ENCODE data around the gene METRN.
A peak's percentile ranks its signal among the peaks of the same experiment; 100 is the strongest.
"Not testable (repeated sequence)": the region's sequence is repeated elsewhere in the genome, so short reads cannot be mapped to it uniquely, and the experiment has no call there.

METRN gene

GRCh38 chr16:678209-678857 is 36.6 kb upstream of the METRN start:
- no peak for DNase-seq

DNA sequence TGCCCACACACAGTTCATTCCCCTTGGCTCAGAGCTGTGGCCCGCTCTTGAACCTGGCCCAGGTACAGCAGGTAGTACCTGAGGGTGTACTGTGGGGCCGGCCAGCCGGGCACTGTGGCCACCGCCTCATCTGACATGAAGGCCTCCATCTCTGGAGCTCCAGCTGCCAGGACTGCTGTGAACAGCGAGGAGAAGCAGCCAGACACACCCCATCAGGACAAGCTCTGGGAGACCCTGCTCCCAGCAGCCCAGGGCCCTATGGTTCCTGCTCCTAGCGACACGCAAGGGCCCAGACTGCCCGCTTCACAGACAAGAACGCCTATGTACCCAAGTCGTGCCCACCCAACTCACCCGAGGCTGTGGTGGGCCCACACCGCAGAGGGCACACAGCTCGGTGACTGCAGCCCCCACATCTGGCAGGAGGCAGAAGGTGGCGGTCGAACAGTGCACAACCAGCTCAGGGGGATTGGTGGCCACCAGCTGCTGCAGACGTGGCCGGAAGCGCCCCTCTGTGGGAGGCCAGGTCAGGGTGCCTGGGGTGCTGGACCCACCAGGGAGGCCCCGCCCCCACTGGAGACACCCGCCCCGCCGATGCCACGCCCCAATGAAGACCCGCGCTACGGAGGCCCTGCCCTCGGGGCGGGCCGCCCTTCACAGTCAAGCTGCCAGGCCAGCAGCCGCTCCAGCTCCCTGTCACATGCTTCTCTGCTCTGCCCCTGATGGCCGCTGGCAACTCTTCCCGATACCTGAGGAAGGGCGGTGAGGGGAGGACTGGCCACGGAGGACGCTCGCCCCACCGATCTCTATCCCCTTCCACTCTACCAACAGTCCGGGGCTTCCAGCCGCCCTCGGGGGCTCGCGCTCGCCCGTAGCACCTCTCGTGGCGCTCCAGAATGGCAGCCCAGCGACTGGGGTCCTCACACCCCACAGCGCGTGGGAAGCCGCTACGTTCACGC is 35.8 kb upstream of the METRN start:
- peak; percentile 77 for DNase-seq

- DNase-seq, result peak; percentile 88
Observed at GRCh38 chr16:679814-680624, 34.9 kb upstream of the METRN start, which contains the start of gene STUB1. STUB1 (plus strand) TSS chr16:680410; CDS start chr16:680526, 116 bp downstream.

- DNase-seq, result no peak
Observed at GRCh38 chr16:680625-680945, 34.3 kb upstream of the METRN start.

DNA sequence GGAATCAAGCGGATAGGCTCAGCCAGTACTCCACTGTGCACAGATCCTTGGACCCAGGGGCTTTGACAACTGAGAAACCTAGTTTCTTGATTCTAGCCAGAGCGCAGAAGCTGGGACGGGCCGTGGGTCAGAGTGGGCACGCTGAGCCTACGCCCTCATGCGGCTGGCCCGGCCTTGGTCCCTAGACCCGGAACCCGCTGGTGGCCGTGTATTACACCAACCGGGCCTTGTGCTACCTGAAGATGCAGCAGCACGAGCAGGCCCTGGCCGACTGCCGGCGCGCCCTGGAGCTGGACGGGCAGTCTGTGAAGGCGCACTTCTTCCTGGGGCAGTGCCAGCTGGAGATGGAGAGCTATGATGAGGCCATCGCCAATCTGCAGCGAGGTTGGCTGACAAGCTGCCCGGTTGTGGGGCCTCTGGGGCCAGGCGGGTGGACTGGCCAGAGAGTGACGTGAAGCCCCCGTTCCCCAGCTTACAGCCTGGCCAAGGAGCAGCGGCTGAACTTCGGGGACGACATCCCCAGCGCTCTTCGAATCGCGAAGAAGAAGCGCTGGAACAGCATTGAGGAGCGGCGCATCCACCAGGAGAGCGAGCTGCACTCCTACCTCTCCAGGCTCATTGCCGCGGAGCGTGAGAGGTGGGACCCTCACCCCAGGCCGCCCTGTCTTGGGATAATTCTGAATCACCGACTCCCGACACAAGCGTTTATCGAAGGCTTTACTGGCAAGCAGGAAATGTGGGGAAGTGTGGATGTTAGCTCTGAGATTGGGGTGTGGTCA is 33.8 kb upstream of the METRN start:
- DNase-seq, result no peak

DNA sequence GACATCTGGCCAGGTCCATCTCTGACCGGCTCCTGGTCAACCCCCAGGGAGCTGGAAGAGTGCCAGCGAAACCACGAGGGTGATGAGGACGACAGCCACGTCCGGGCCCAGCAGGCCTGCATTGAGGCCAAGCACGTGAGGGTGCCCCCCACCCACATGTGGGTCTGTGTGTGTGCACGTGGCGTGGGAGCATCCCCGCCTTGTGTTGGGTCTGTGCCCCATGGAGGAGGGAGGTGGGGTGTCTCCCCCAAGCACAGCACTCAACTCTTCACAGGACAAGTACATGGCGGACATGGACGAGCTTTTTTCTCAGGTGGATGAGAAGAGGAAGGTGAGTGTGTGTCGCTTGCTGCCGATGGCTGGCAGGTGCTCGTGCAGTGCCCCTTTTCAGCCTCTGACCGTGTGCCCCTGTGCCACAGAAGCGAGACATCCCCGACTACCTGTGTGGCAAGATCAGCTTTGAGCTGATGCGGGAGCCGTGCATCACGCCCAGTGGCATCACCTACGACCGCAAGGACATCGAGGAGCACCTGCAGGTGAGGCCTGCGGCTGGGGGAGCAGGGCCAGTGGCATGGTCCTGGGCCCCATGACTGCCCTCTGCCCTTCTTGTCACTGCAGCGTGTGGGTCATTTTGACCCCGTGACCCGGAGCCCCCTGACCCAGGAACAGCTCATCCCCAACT is 33.0 kb upstream of the METRN start:
- DNase-seq, result no peak

GRCh38 chr16:682493-683395 is 32.2 kb upstream of the METRN start:
- no peak for DNase-seq

DNA sequence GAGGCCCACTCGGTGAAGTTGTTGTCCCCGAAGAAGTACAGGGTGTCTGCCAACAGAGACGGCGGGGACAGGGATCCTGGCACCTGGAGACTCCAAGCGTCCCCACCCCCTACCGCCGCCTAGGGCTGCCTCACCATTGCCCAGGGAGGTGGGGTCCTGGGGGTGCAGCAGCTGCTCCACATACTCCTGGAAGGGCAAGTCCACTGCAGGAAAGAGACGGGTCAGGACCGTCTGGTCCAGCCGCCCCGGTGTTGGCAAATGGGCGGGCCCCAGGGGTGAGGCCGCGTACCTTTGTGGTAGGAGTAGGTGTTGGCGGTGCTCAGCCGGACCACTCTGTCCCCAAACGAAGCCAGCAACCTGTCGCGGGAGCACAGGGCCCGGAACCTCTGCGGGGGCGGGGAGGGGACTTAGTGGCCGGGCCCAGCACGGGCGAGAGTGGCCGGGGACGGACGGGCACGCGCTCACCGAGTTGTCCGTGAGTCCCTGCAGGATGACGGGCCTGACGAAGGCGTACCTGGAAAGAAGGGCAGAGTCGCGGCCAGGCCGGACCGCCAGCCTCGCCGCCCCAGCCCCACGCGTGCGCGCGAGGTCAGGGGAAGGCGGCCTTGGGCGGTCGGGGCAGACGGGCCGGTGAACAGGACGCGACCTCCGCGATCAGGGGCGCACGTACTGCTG is 31.4 kb upstream of the METRN start:
- no peak for DNase-seq

DNA sequence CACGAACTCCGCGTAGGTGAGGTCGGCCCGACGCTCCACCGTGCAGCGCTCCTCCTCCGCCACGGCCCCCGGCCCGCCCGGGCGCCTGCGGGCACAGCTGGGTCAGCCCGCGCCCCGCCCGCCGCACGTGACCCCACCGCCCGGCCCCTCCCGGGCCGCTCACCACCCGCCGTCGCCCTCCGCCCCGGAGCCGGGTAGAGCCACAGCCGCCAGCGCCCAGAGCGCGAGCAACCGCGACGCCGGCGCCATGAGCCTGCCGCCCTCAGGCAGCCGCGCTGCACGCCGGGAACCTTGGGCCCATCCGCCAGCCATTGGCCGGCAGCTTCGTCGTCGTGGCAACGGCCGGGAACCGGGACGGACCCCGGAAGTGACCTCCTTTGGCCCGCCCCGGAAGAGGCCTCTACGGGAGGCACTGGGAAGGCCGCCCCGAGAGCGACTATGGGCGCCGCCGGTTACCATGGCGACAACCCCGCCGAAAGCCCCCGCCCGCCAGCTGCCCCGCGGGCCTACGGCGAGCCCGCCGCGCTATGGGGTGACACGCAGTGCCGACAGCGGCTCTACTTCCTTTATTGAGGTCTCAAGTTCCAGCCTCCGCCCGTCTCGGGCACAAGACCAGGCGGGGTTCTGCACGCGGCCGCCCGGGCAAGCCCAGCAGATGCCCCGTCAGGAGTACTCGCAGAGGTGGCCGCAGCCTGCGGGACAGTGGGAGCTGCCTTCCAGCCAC is 30.7 kb upstream of the METRN start, which contains the start of gene JMJD8:
Gene JMJD8, minus strand, starts transcription at position 264 of the 724 bp plus-strand sequence. Its CDS starts 15 bp downstream, at position 249.
- peak; percentile 96 for DNase-seq

GRCh38 chr16:684961-685696 is 29.8 kb upstream of the METRN start:
- DNase-seq, result peak; percentile 52

- no peak for DNase-seq
Observed at GRCh38 chr16:685967-686366, 29.0 kb upstream of the METRN start.

DNA sequence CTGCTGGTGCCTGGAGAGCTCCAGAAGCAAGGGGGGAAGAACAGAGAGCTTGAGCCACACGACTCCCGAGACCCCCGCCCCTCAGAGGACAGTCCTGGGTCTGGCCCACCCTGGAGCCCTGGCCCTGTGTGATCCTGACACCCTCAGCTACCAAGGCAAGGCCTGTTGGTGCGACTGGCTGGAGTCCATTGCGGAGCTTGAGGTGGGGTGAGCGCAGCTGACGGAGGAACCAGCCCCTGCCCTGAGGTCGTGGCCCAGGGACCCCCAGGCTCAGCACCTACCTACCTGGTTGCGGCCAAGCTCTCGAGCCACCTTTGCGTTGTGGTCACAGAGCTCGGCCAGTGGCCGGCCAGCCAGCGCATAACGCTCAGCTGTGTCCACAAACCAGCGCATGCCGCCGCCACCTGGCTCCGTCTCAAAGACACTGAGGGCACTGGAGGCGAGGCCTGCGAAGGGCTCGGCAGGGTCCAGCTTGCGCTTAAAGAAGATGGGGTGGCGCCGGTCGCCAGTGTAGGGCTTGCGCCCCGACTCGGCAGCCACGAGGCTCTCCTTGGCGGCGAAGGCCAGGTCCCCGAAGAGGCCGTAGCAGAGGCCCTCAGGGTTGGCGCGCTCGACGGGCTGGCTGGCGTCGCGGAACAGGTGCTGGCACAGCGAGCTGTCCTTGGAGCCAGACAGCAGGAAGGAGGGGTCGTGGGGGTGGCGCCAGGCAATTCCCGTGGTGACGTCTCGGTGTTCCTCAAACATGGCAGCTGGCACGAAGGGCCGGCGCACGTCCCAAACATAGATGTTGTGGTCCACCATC is 28.3 kb upstream of the METRN start:
- DNase-seq, result no peak

GRCh38 chr16:687499-687898 is 27.4 kb upstream of the METRN start:
- no peak for DNase-seq

DNA sequence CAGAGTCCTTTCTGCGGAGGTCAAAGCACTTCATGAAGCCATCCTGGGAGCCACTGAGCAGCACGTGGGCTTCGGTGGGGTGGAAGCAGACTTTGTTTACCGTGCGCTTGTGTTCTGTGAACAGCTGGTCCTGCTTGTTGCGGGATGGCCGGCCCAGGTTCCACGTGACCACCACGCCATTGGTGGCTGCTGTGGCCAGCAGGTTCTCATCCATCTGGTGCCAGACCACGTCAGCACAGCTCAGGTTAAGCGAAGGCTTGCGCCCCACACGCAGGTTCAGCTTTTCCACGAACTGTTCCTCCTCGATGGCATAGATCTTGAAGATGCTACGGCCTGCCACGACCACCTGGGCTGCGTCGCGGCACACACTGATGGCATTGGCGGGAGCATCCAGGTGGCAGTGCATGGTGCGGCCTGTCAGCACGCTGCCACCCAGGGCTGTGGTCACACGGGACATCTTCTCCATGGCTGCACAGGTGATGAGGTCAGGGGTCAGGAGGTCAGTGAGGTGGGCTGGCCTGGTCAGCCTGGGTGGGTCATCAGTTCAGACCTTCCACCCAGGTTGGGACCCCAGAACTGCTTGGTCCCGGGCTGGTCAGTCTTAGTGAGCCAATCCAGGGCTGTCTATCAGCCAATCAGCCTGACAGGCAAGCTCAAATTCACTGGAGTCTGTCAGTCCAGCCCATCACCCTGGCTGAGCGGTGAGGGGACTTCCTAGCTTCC is 25.6 kb upstream of the METRN start:
- no peak for DNase-seq

- DNase-seq, result not testable (repeated sequence)
Observed at GRCh38 chr16:691242-691641, 23.7 kb upstream of the METRN start.

- no peak for DNase-seq
Observed at GRCh38 chr16:692356-693108, 22.4 kb upstream of the METRN start.
